Measurements from ENCODE around the gene TP53. TPM values are rescaled to one million over a fixed set of nuclear protein-coding genes. Genes with fewer than 3 reads are reported as not detected.

TP53 gene
- total RNA-seq, 1 donor from 2014 or later, result 18.7 TPM

DNA sequence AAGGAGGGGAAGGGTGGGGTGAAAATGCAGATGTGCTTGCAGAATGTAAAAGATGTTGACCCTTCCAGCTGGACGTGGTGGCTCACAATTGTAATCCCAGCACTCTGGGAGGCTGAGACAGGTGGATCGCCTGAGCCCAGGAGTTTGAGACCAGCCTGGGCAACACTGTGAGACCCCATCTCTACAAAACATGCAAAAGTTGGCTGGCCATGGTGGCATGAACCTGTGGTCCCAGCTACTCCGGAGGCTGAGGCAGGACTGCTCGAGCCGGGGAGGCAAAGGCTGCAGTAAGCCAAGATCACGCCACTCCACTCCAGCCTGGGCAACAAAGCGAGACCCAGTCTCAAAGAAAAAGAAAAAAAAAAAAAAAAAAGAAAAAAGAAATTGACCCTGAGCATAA lies 18.8 kb downstream of the TP53 start:
- Histone ChIP-seq H3K9me3 (no peaks in the 10 kb centered on the region), H3K27me3 (no peaks in the 10 kb centered on the region), H3K36me3 (peaks cover 5 to 51% of the 10 kb centered on the region in 2 donors), H3K27ac (no peak overlapping the region), H3K4me3 (no peak overlapping the region), H3K4me1 (no peaks in the 10 kb centered on the region)
- DNase-seq (ENCODE audit: extremely low spot score in 2 of 2), result no peak
- no peak for TF ChIP-seq POLR2AphosphoS5 (IDR thresholded peaks at IDR 0.05; ENCODE audit: insufficient read depth in 1 of 2, low read depth in 1 of 2)
- TF ChIP-seq, protein P1, sequence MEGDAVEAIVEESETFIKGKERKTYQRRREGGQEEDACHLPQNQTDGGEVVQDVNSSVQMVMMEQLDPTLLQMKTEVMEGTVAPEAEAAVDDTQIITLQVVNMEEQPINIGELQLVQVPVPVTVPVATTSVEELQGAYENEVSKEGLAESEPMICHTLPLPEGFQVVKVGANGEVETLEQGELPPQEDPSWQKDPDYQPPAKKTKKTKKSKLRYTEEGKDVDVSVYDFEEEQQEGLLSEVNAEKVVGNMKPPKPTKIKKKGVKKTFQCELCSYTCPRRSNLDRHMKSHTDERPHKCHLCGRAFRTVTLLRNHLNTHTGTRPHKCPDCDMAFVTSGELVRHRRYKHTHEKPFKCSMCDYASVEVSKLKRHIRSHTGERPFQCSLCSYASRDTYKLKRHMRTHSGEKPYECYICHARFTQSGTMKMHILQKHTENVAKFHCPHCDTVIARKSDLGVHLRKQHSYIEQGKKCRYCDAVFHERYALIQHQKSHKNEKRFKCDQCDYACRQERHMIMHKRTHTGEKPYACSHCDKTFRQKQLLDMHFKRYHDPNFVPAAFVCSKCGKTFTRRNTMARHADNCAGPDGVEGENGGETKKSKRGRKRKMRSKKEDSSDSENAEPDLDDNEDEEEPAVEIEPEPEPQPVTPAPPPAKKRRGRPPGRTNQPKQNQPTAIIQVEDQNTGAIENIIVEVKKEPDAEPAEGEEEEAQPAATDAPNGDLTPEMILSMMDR (IDR thresholded peaks at IDR 0.05), result no peak
- no peak for TF ChIP-seq POLR2A (IDR thresholded peaks at IDR 0.05)
- intact Hi-C loops (cut with DNase I), result no loop called here

DNA sequence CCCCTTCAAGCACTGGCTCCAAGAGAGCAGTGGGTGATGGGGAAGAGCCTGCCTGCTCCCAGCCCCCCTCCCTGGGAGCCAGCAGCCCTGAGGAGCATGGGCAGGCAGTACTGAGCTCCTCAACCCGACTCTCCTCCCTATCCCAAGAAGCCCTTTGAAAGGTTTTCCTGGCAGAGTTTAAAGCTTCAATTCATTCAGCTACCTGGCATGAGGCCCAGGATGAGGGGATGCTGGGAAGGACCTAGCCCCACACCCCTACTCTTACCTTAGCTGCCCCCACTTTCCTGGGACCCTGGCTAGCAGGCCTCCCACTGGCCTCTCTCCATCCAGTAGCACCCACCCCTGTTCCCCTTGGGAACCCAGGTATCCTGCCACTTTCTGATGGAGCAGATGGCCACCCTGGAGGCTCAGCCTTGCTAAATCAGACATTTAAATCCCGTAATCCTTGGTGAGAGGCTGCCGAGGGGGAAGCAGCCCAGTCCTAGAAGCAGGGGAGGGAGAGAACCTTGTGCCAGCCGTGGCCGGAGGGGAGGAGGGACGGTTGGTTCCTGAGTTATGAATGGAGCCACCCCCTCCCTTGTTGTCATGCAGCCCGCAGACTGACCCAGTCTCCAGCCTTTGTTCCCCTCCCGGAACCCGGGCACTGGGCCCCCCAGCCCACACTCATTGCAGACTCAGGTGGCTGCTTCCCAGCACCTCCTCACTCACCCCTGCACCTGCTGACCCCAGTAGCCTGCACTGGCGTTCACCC lies 19.5 kb downstream of the TP53 start:
- no peaks in the 10 kb centered on the region for H3K4me1 ChIP-seq
- intact Hi-C loops (cut with DNase I), result no loop called here
- TF ChIP-seq, protein P1 (IDR thresholded peaks at IDR 0.05), result no peak
- TF ChIP-seq POLR2A (IDR thresholded peaks at IDR 0.05) (no peak), POLR2AphosphoS5 (IDR thresholded peaks at IDR 0.05; ENCODE audit: insufficient read depth in 1 of 2, low read depth in 1 of 2) (no peak)
- peaks cover 0 to 45% of the 10 kb centered on the region in 2 donors for H3K36me3 ChIP-seq
- no peaks in the 10 kb centered on the region for H3K9me3 ChIP-seq
- no peak overlapping the region for H3K27ac ChIP-seq
- H3K27me3 ChIP-seq, result no peaks in the 10 kb centered on the region
- no peak overlapping the region for H3K4me3 ChIP-seq
- no peak for DNase-seq (ENCODE audit: extremely low spot score in 2 of 2)

DNA sequence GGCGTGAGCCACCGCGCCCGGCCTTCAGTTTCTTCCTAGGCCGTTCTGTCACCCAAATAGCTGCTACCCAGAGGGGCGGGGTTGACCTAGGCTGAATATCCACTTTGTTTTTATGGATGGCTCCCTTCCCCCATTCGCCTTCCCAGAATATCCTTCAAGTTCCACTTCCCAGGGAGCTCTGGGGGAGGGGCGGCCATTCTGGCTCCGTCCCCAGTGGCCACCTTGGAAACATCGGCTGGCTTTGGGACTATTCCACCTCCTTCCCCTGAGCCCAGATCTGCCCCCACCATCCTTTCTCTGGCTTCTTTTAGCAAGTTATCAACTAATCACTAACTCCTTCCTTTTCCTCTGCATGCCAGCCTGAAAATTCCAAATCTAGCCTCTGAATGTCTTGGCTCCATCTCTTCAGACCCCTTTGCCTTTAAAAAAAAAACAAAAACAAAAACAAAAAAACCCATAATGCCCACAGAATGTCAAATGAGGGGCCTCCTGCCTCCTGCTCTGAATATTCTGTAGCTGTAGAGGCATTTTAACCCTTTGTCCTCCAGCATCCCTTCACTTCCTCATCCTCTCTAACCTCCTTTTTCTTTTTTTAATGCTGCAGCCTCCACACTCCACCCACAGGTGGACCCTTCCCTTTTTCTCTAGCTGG lies 30.2 kb downstream of the TP53 start:
- H3K4me1 ChIP-seq, result peaks cover 1% of the 10 kb centered on the region
- H3K27ac ChIP-seq, result no peak overlapping the region
- DNase-seq (ENCODE audit: extremely low spot score in 2 of 2), result no peak
- intact Hi-C loops (cut with DNase I), result no loop called here
- H3K27me3 ChIP-seq, result peaks cover 2% of the 10 kb centered on the region
- no peaks in the 10 kb centered on the region for H3K36me3 ChIP-seq
- TF ChIP-seq POLR2A (IDR thresholded peaks at IDR 0.05), result no peak
- no peak for TF ChIP-seq POLR2AphosphoS5 (IDR thresholded peaks at IDR 0.05; ENCODE audit: insufficient read depth in 1 of 2, low read depth in 1 of 2)
- TF ChIP-seq, protein P1 (IDR thresholded peaks at IDR 0.05), result no peak
- H3K9me3 ChIP-seq, result no peaks in the 10 kb centered on the region
- no peak overlapping the region for H3K4me3 ChIP-seq

DNA sequence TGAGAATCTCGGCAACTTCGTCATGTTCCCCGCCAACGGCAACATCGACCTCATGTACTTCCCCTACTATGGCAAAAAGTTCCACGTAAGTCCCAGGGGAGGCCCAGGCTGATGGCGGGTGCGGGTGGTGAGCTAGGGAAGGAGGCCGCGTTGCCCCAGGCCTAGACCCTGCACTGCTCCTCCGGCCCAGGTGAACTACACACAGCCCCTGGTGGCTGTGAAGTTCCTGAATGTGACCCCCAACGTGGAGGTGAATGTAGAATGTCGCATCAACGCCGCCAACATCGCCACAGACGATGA lies 31.8 kb downstream of the TP53 start:
- Histone ChIP-seq H3K4me3 (no peak overlapping the region), H3K27me3 (peaks cover 14% of the 10 kb centered on the region), H3K36me3 (no peaks in the 10 kb centered on the region), H3K9me3 (no peaks in the 10 kb centered on the region), H3K4me1 (peaks cover 17% of the 10 kb centered on the region), H3K27ac (no peak overlapping the region)
- intact Hi-C loops (cut with DNase I), result no loop called here
- no peak for TF ChIP-seq POLR2AphosphoS5 (IDR thresholded peaks at IDR 0.05; ENCODE audit: insufficient read depth in 1 of 2, low read depth in 1 of 2)
- TF ChIP-seq, protein P1 (IDR thresholded peaks at IDR 0.05), result no peak
- TF ChIP-seq POLR2A (IDR thresholded peaks at IDR 0.05), result no peak
- no peak for DNase-seq (ENCODE audit: extremely low spot score in 2 of 2)

All from vagina (tissue), 2 donors.